GM23338 (cell line): ENCODE measurements around the gene PRDM11.

ENCODE experiments used
- CREB1 ChIP-seq: fragments of 250-450 bp; sonication (Bioruptor Pico); IDR thresholded peaks from 2 replicates; pipeline ENCODE4 v1.5.0; 2020; ENCODE audit warnings: low read depth, mild to moderate bottlenecking, moderate library complexity
- CTCF ChIP-seq, 2 experiments: fragments of 200-600 bp in 1 of 2; sonication (generic) in 1 of 2; conservative IDR thresholded peaks; 2 replicates each; pipeline versions ENCODE4 v1.5.1 to v1.6.1; 2016 to 2017; ENCODE audit warnings: antibody characterized with exemption in 2 of 2, low read depth in 2 of 2, mild to moderate bottlenecking in 2 of 2, moderate library complexity in 1 of 2
- EZH2 ChIP-seq: fragments of 200-600 bp; sonication (generic); IDR thresholded peaks from one replicate; pipeline ENCODE4 v1.8.0; 2017; ENCODE audit warnings: antibody characterized with exemption, mild to moderate bottlenecking, low read depth; ENCODE audit not compliant: unreplicated experiment
- POLR2AphosphoS5 ChIP-seq: IDR thresholded peaks from 2 replicates; pipeline ENCODE4 v1.6.1; 2016; ENCODE audit warnings: antibody characterized with exemption, low read depth
- REST ChIP-seq: IDR thresholded peaks from one replicate; pipeline ENCODE4 v1.6.1; 2018; ENCODE audit warnings: antibody characterized with exemption; ENCODE audit not compliant: unreplicated experiment
- ZNF114 ChIP-seq: fragments of 250-450 bp; sonication (Bioruptor Pico); IDR thresholded peaks from 2 replicates; pipeline ENCODE4 v1.5.0; 2020; ENCODE audit warnings: mild to moderate bottlenecking, moderate library complexity

DNA sequence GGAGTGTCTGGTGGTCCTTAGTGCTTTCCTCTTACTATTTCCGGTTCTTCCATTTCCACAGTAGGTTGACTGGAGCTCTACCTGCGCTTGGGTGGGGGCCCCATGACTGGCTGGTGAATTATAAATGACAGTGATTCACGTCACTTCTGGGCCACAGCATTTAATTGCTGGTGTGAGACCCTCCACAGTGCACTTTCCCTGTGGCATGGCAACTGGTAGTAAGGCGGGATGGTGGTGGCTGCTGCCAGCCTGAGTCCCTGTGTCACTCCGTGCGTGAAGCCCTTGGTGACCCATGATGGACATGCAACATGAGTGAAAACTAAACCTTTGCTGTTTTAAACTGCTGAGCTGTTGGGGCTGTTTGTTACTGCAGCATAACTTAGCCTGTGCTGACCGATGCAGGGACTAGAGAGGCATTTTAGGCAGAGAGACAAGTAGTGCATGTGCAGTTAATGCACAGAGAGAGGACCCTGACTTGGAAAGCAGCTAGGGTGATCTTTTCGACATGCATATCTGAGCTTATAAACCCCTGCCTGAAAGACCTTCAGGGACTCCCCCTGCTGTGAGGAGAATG lies 3.1 kb downstream of the PRDM11 start:
- TF ChIP-seq CTCF (conservative IDR thresholded peaks at IDR 0.05; ENCODE audit: low read depth in 2 of 2) (no peak), POLR2AphosphoS5 (no peak), REST (no peak), EZH2 (no peak), CREB1 (CRISPR knock-in tag) (no peak), ZNF114 (CRISPR knock-in tag) (no peak)
